ENCODE data around the gene ZNFX1. TPM values are rescaled to one million over a fixed set of nuclear protein-coding genes. Genes with fewer than 3 reads are reported as not detected.
A peak's percentile ranks its signal among the peaks of the same experiment; 100 is the strongest.

The ZNFX1 gene
- total RNA-seq, 1 donor from 2014 or later, result 6.9 TPM

GRCh38 chr20:49286689-49287551 is 9.1 kb upstream of the ZNFX1 start:
- no peaks in the 10 kb centered on the region for H3K9me3 ChIP-seq (ENCODE audit: low read depth)
- H3K4me3 Mint-ChIP-seq, result no peak overlapping the region
- peaks cover 75% of the 10 kb centered on the region for H3K79me2 ChIP-seq (ENCODE audit: low read depth)
- peaks cover 100% of the 10 kb centered on the region for H3F3A ChIP-seq (ENCODE audit: low read depth)
- no peak overlapping the region for H3K9ac ChIP-seq
- H3K36me3 ChIP-seq, result peaks cover 19% of the 10 kb centered on the region
- H3K9me3 Mint-ChIP-seq, result peaks cover 51% of the 10 kb centered on the region
- peaks cover 12% of the 10 kb centered on the region for H3K27me3 Mint-ChIP-seq (ENCODE audit: insufficient read depth, low read depth)
- no peaks in the 10 kb centered on the region for H3K27me3 ChIP-seq
- H3K4me1 Mint-ChIP-seq, result peaks cover 24% of the 10 kb centered on the region
- peaks cover 48% of the 10 kb centered on the region for H3K4me1 ChIP-seq
- H3K27ac ChIP-seq, result peak overlapping the region; percentile 15
- TF ChIP-seq CTCF (IDR thresholded peaks at IDR 0.05) (no peak), EZH2 (IDR thresholded peaks at IDR 0.05) (no peak), EZH2phosphoT487 (IDR thresholded peaks at IDR 0.05) (no peak)
- H3K27ac Mint-ChIP-seq, result no peak overlapping the region
- H4K20me1 ChIP-seq (ENCODE audit: low read depth), result peaks cover 98% of the 10 kb centered on the region
- H3K4me3 ChIP-seq, result peak overlapping the region; percentile 84
- peaks cover 84% of the 10 kb centered on the region for H3K36me3 Mint-ChIP-seq
- H2AFZ ChIP-seq (replicated peaks), result no peak overlapping the region
- peak overlapping the region; percentile 95 for H3K4me2 ChIP-seq
- DNase-seq (ENCODE audit: low spot score), result peak; percentile 30

GRCh38 chr20:49285813-49286494 is 8.1 kb upstream of the ZNFX1 start:
- Histone ChIP-seq H3F3A (ENCODE audit: low read depth) (peaks cover 100% of the 10 kb centered on the region), H3K4me2 (peak overlapping the region; percentile 95), H3K4me1 (peaks cover 54% of the 10 kb centered on the region), H3K9me3 (ENCODE audit: low read depth) (no peaks in the 10 kb centered on the region), H3K4me3 (peak overlapping the region; percentile 84), H3K27me3 (no peaks in the 10 kb centered on the region), H3K79me2 (ENCODE audit: low read depth) (peaks cover 85% of the 10 kb centered on the region), H3K9ac (peak overlapping the region; percentile 15), H4K20me1 (ENCODE audit: low read depth) (peaks cover 100% of the 10 kb centered on the region), H2AFZ (replicated peaks) (no peak overlapping the region), H3K36me3 (peaks cover 25% of the 10 kb centered on the region), H3K27ac (peak overlapping the region; percentile 15)
- Mint-ChIP-seq H3K4me1 (peaks cover 32% of the 10 kb centered on the region), H3K36me3 (peaks cover 91% of the 10 kb centered on the region), H3K27me3 (ENCODE audit: insufficient read depth, low read depth) (peaks cover 19% of the 10 kb centered on the region), H3K27ac (no peak overlapping the region), H3K4me3 (no peak overlapping the region), H3K9me3 (peaks cover 60% of the 10 kb centered on the region)
- TF ChIP-seq CTCF (IDR thresholded peaks at IDR 0.05) (no peak), EZH2phosphoT487 (IDR thresholded peaks at IDR 0.05) (no peak), EZH2 (IDR thresholded peaks at IDR 0.05) (no peak)
- no peak for DNase-seq (ENCODE audit: low spot score)

DNA sequence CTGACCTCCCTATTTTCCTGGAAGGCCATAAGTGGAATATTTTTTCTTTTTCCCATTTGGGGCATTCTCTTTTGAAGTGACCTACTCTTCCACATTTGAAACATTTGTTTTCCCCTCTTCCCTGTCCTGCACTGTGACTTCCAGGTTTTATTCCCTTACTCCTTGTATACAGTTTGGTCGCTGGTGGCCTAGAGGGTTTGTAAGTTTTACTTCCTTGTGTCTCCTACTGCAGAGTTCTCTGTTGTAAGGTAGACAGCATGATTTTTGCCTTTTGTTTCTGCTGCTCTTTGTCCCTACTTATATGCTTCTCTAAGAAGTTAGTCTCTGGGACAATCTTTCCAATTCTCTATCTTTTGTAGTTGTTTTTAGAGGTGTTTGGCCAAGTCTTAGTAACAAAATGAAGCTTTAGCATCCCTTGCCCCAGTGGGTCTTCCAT is 7.4 kb upstream of the ZNFX1 start:
- Histone ChIP-seq H3K9ac (no peak overlapping the region), H3K9me3 (ENCODE audit: low read depth) (no peaks in the 10 kb centered on the region), H3K4me3 (peak overlapping the region; percentile 84), H3K4me2 (peak overlapping the region; percentile 95), H3K27ac (peak overlapping the region; percentile 15), H2AFZ (replicated peaks) (no peak overlapping the region), H3K27me3 (no peaks in the 10 kb centered on the region), H3K36me3 (peaks cover 28% of the 10 kb centered on the region), H3K79me2 (ENCODE audit: low read depth) (peaks cover 92% of the 10 kb centered on the region), H4K20me1 (ENCODE audit: low read depth) (peaks cover 100% of the 10 kb centered on the region), H3K4me1 (peaks cover 54% of the 10 kb centered on the region), H3F3A (ENCODE audit: low read depth) (peaks cover 100% of the 10 kb centered on the region)
- Mint-ChIP-seq H3K4me3 (no peak overlapping the region), H3K4me1 (peaks cover 37% of the 10 kb centered on the region), H3K27me3 (ENCODE audit: insufficient read depth, low read depth) (peaks cover 22% of the 10 kb centered on the region), H3K9me3 (peaks cover 67% of the 10 kb centered on the region), H3K27ac (no peak overlapping the region), H3K36me3 (peaks cover 93% of the 10 kb centered on the region)
- DNase-seq (ENCODE audit: low spot score), result no peak
- TF ChIP-seq EZH2phosphoT487 (IDR thresholded peaks at IDR 0.05), result no peak
- no peak for TF ChIP-seq EZH2 (IDR thresholded peaks at IDR 0.05)
- TF ChIP-seq CTCF (IDR thresholded peaks at IDR 0.05), result no peak
